Measurements from ENCODE around the gene GLB1L. TPM values are rescaled to one million over a fixed set of nuclear protein-coding genes. Genes with fewer than 3 reads are reported as not detected.

Gene GLB1L
- total RNA-seq: 4.2 TPM
- 11.3 TPM for polyA plus RNA-seq
- long read RNA-seq, donor 1: 0 reads
- long read RNA-seq, donor 2: 0 reads
- long read RNA-seq, donor 3: 0 reads
- long read RNA-seq, donor 4, partial matches to known transcripts: 26 of 38 reads
- long read RNA-seq, donor 4, other reads (novel, unspliced or antisense): 12 of 38 reads
- long read RNA-seq, donor 5: 0 reads
- long read RNA-seq, donor 6, partial matches to known transcripts: 24 of 31 reads
- long read RNA-seq, donor 6, other reads (novel, unspliced or antisense): 7 of 31 reads
- long read RNA-seq, donor 7: 0 reads
- long read RNA-seq, donor 8, partial matches to known transcripts: 9 of 9 reads
- long read RNA-seq, donor 8, other reads (novel, unspliced or antisense): 0 of 9 reads
- long read RNA-seq, donor 9: 0 reads
- long read RNA-seq, donor 10: 0 reads

DNA sequence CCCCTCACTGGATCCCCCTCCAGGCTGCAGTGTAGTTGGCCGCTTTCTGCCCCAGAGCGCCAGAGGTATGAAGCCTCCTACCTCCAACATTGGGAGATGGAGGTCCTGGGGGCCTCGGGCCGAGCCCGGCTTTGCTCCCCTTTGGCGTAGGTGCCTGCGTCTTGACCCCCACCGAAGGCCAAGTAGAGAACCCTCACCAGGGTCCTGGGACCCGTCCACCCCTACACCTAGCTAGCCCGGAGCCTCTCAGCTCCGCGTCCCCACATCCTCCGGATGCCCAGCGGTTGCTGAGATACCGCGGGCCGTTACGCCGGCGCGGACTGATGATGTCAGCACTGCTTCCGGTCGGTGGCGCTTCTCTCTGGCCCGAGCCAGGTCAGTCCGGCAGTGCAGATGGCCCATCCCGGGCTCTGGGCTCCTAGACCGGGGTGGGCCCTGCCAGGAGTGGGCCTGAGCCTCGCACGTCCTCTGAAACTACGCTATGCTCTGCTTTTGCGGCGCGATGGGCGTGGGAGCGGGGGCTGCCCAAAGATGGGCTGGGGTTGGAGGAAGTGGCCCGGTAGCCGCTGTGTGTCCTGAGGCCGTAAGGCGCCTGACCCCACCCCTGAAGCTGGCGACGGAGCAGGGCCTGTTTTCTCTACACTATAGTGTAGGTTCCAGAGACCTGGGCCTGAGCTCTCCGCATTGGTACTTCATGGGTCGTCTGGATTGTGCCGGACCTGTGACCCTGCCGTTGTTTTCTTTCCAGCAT lies at the start of gene GLB1L, which contains the start of gene STK16:
Gene GLB1L (minus strand): TSS at position 297 of the 751 bp plus-strand sequence. CDS start 1,871 bp downstream, outside the sequence.
Gene STK16 (plus strand): TSS at position 332 of the 751 bp plus-strand sequence. CDS start 521 bp downstream, outside the sequence.
- peaks cover 12 to 20% of the 10 kb centered on the region in 2 donors for H3K36me3 ChIP-seq (ENCODE audit: control insufficient read depth in 2 of 2, insufficient read depth in 2 of 2, low read length in 1 of 2)
- peak within 1 kb of the TSS; percentile 87 to 98 for H3K4me3 ChIP-seq (ENCODE audit: low read length in 2 of 2)
- peak in 8 of 9 donors; percentile 80 to 93 (median 87) for DNase-seq (ENCODE audit: low read depth in 6 of 9, low spot score in 9 of 9)
- peaks cover 43 to 56% of the 10 kb centered on the region in 2 donors for H3K4me1 ChIP-seq (ENCODE audit: control insufficient read depth in 2 of 2, insufficient read depth in 2 of 2, low read length in 2 of 2)
- peaks cover 0 to 5% of the 10 kb centered on the region in 2 donors for H3K9me3 ChIP-seq (ENCODE audit: control insufficient read depth in 2 of 2, insufficient read depth in 1 of 2, low read length in 1 of 2)
- H3K27ac ChIP-seq (ENCODE audit: low read depth in 1 of 2, low read length in 1 of 2): peak within 1 kb of the TSS; percentile 83 to 96
- under 1% methylated on average over 46 of the region's 46 CpGs for WGBS
- H3K27me3 ChIP-seq (ENCODE audit: control insufficient read depth in 2 of 2, insufficient read depth in 1 of 2, low read length in 1 of 2): peaks cover 0 to 2% of the 10 kb centered on the region in 2 donors

GRCh38 chr2:219294356-219295351 lies 49.4 kb upstream of the GLB1L start:
- peak overlapping the region; percentile 45 to 59 for H3K4me3 ChIP-seq (ENCODE audit: low read length in 2 of 2)
- no peaks in the 10 kb centered on the region for H3K36me3 ChIP-seq (ENCODE audit: control insufficient read depth in 2 of 2, insufficient read depth in 2 of 2, low read length in 1 of 2)
- H3K9me3 ChIP-seq (ENCODE audit: control insufficient read depth in 2 of 2, insufficient read depth in 1 of 2, low read length in 1 of 2): no peaks in the 10 kb centered on the region
- H3K27ac ChIP-seq (ENCODE audit: low read depth in 1 of 2, low read length in 1 of 2): peak overlapping the region in 1 of 2 donors; percentile 69
- 7% methylated on average over 67 of the region's 67 CpGs for WGBS
- DNase-seq (ENCODE audit: low read depth in 6 of 9, low spot score in 9 of 9): peak; percentile 71 to 92 (median 80)
- peaks cover 6 to 68% of the 10 kb centered on the region in 2 donors for H3K27me3 ChIP-seq (ENCODE audit: control insufficient read depth in 2 of 2, insufficient read depth in 1 of 2, low read length in 1 of 2)
- peaks cover 18 to 31% of the 10 kb centered on the region in 2 donors for H3K4me1 ChIP-seq (ENCODE audit: control insufficient read depth in 2 of 2, insufficient read depth in 2 of 2, low read length in 2 of 2)

DNA sequence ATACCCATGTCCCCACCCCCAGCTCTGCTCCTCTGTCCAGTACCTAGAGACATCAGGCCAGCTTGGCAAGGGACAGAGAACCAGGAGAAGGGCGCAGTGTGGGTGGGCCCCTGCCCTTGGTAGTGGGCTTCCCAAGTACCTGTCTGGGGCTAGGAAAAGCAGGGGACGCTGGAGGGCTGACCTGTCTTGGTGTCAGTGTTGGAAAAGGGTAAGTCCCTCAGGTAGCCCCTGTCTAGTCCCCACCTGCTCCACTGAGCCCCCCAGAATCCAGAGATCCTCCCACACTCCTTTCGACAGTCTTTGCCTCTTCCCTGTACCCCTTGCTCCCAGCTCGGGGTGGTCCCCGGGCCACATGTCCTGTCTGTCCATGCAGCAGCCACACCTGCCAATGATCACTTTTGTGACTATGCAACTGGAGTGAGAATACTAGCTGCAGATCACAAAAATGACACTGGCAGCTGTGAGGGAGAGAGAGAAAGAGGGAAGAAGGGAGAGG lies 48.5 kb upstream of the GLB1L start:
- H3K36me3 ChIP-seq (ENCODE audit: control insufficient read depth in 2 of 2, insufficient read depth in 2 of 2, low read length in 1 of 2): no peaks in the 10 kb centered on the region
- no peak overlapping the region for H3K27ac ChIP-seq (ENCODE audit: low read depth in 1 of 2, low read length in 1 of 2)
- 94% methylated on average over 5 of the region's 5 CpGs for WGBS
- H3K27me3 ChIP-seq (ENCODE audit: control insufficient read depth in 2 of 2, insufficient read depth in 1 of 2, low read length in 1 of 2): peaks cover 4 to 60% of the 10 kb centered on the region in 2 donors
- H3K4me1 ChIP-seq (ENCODE audit: control insufficient read depth in 2 of 2, insufficient read depth in 2 of 2, low read length in 2 of 2): peaks cover 18 to 30% of the 10 kb centered on the region in 2 donors
- no peak for DNase-seq (ENCODE audit: low read depth in 6 of 9, low spot score in 9 of 9)
- no peak overlapping the region for H3K4me3 ChIP-seq (ENCODE audit: low read length in 2 of 2)
- H3K9me3 ChIP-seq (ENCODE audit: control insufficient read depth in 2 of 2, insufficient read depth in 1 of 2, low read length in 1 of 2): no peaks in the 10 kb centered on the region

- H3K36me3 ChIP-seq (ENCODE audit: control insufficient read depth in 2 of 2, insufficient read depth in 2 of 2, low read length in 1 of 2): no peaks in the 10 kb centered on the region
- 97% methylated on average over 9 of the region's 9 CpGs for WGBS
- H3K4me3 ChIP-seq (ENCODE audit: low read length in 2 of 2): no peak overlapping the region
- H3K4me1 ChIP-seq (ENCODE audit: control insufficient read depth in 2 of 2, insufficient read depth in 2 of 2, low read length in 2 of 2): peaks cover 18 to 23% of the 10 kb centered on the region in 2 donors
- H3K27me3 ChIP-seq (ENCODE audit: control insufficient read depth in 2 of 2, insufficient read depth in 1 of 2, low read length in 1 of 2): peaks cover 4 to 59% of the 10 kb centered on the region in 2 donors
- no peaks in the 10 kb centered on the region for H3K9me3 ChIP-seq (ENCODE audit: control insufficient read depth in 2 of 2, insufficient read depth in 1 of 2, low read length in 1 of 2)
- H3K27ac ChIP-seq (ENCODE audit: low read depth in 1 of 2, low read length in 1 of 2): no peak overlapping the region
- DNase-seq (ENCODE audit: low read depth in 6 of 9, low spot score in 9 of 9): no peak
Measured at GRCh38 chr2:219292616-219293015, 47.4 kb upstream of the GLB1L start.

DNA sequence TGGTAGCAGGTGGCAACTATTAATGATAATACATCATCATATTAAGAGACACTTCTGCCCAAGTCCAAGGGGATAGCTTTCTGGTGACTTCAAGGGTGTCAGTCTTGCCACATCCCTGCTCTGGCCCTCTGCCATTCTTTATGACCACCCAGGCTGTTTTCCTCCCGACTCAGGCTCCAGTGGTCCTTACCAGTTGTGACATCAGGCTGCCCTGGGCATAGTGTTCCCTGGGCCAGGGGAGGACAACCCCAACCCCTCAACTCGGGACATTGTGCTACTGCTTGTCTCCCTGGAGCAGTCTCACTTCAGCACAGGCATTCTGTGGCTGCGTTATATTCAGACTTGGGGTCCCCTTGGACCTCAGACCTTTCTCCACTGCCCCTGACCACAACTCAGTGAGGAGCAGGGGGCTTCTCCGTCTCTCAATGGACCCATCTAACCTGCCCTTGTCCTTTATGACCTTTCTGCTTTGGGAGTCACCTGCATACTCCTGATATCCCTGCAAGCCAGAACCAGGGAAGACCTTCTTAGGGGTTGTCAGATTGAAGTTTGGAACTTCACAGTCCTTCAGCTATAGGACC lies 46.8 kb upstream of the GLB1L start:
- no peak for DNase-seq (ENCODE audit: low read depth in 6 of 9, low spot score in 9 of 9)
- 90% methylated on average over 4 of the region's 4 CpGs for WGBS
- peaks cover 14 to 17% of the 10 kb centered on the region in 2 donors for H3K4me1 ChIP-seq (ENCODE audit: control insufficient read depth in 2 of 2, insufficient read depth in 2 of 2, low read length in 2 of 2)
- no peak overlapping the region for H3K4me3 ChIP-seq (ENCODE audit: low read length in 2 of 2)
- H3K27ac ChIP-seq (ENCODE audit: low read depth in 1 of 2, low read length in 1 of 2): no peak overlapping the region
- no peaks in the 10 kb centered on the region for H3K9me3 ChIP-seq (ENCODE audit: control insufficient read depth in 2 of 2, insufficient read depth in 1 of 2, low read length in 1 of 2)
- H3K36me3 ChIP-seq (ENCODE audit: control insufficient read depth in 2 of 2, insufficient read depth in 2 of 2, low read length in 1 of 2): no peaks in the 10 kb centered on the region
- peaks cover 4 to 59% of the 10 kb centered on the region in 2 donors for H3K27me3 ChIP-seq (ENCODE audit: control insufficient read depth in 2 of 2, insufficient read depth in 1 of 2, low read length in 1 of 2)

DNA sequence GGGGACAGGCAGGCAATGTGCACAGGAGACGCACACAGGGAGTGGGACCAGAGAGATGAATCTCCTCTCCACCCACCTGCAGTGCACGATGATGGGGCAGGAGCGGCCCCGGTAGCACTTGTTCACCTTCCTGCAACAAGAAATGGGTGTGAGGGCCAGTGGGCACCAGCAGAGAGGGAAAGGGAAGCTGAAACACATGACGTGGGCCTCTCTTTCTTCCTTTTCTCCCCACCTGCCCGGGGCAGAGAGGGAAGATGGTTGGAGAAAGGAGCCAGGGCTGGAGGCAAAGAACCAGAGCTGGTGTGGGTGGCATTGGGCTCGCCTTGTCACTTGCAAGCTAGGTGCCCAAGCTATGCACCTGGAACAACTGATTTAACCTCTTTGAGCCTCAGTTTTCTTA lies 46.1 kb upstream of the GLB1L start:
- DNase-seq (ENCODE audit: low read depth in 6 of 9, low spot score in 9 of 9): no peak
- no peaks in the 10 kb centered on the region for H3K9me3 ChIP-seq (ENCODE audit: control insufficient read depth in 2 of 2, insufficient read depth in 1 of 2, low read length in 1 of 2)
- H3K27me3 ChIP-seq (ENCODE audit: control insufficient read depth in 2 of 2, insufficient read depth in 1 of 2, low read length in 1 of 2): peaks cover 4 to 54% of the 10 kb centered on the region in 2 donors
- peaks cover 0 to 2% of the 10 kb centered on the region in 2 donors for H3K36me3 ChIP-seq (ENCODE audit: control insufficient read depth in 2 of 2, insufficient read depth in 2 of 2, low read length in 1 of 2)
- no peak overlapping the region for H3K27ac ChIP-seq (ENCODE audit: low read depth in 1 of 2, low read length in 1 of 2)
- WGBS: 81% methylated on average over 7 of the region's 7 CpGs
- no peak overlapping the region for H3K4me3 ChIP-seq (ENCODE audit: low read length in 2 of 2)
- H3K4me1 ChIP-seq (ENCODE audit: control insufficient read depth in 2 of 2, insufficient read depth in 2 of 2, low read length in 2 of 2): peaks cover 9 to 10% of the 10 kb centered on the region in 2 donors

GRCh38 chr2:219290381-219291171 lies 45.3 kb upstream of the GLB1L start:
- no peaks in the 10 kb centered on the region for H3K9me3 ChIP-seq (ENCODE audit: control insufficient read depth in 2 of 2, insufficient read depth in 1 of 2, low read length in 1 of 2)
- no peak overlapping the region for H3K27ac ChIP-seq (ENCODE audit: low read depth in 1 of 2, low read length in 1 of 2)
- peaks cover 4 to 49% of the 10 kb centered on the region in 2 donors for H3K27me3 ChIP-seq (ENCODE audit: control insufficient read depth in 2 of 2, insufficient read depth in 1 of 2, low read length in 1 of 2)
- H3K36me3 ChIP-seq (ENCODE audit: control insufficient read depth in 2 of 2, insufficient read depth in 2 of 2, low read length in 1 of 2): peaks cover 3 to 10% of the 10 kb centered on the region in 2 donors
- DNase-seq (ENCODE audit: low read depth in 6 of 9, low spot score in 9 of 9): no peak
- 96% methylated on average over 16 of the region's 16 CpGs for WGBS
- H3K4me1 ChIP-seq (ENCODE audit: control insufficient read depth in 2 of 2, insufficient read depth in 2 of 2, low read length in 2 of 2): peaks cover 9 to 11% of the 10 kb centered on the region in 2 donors
- no peak overlapping the region for H3K4me3 ChIP-seq (ENCODE audit: low read length in 2 of 2)

Data from thymus (tissue), 14 donors.